Measurements from ENCODE around the gene TIMM23.

Gene TIMM23

DNA sequence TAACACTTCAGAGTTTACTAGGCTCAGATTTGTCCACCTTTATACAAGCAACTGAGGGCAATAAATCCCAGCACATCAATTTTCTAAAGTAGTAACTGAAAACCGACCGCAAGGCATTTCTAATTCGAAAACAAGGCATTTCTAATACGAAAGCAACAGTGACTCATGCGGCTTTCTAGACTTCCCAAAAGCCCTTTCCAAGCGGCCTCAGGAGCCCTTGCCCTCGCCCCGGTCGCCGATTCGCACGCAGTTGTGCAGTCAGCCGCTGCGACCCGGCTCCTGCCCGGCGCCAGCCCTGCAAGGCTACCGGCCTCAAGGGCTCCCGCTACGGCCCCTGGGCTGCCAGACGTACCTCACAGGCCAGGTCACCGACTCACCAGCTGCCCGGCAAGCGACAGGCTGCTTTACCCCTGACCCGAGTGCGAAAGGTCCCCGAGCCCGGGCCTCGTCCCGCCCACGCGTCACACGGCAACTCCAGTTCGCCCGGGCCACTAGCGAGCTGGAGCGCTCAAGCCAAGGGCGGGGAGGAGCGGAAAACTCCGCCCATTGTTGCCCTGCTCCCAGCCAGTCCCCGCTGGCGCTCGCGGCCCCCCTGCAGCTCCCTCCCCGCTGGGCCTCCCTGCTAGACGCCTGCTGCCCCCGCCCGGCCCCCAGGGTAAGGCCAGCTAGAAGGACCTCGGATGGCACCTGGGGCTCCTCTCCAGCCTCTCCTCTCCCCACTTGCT, 50.9 kb downstream of the TIMM23 start:
- TF ChIP-seq CTCF (IDR thresholded peaks at IDR 0.05), result no peak

DNA sequence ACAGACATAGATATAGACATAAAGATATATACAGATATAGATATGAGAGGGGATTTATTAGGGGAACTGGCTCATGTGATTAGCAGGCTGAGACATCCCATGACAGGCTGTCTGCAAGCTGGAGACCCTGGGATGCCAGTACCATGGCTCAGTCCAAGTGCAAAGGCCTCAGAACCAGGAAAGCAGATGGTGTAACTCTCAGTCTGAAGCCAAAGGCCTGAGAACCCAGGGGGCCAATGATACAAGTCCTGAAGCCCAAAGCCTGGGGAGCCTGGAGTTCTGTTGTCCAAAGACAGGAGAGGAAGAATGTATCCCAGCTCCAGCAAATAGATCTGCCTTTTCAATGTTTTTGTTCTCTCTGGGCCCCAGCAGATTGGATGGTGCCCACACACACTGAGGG, 52.7 kb downstream of the TIMM23 start:
- TF ChIP-seq CTCF (IDR thresholded peaks at IDR 0.05), result no peak

GRCh38 chr10:46025406-46025805, 53.1 kb downstream of the TIMM23 start:
- TF ChIP-seq CTCF (IDR thresholded peaks at IDR 0.05), result no peak

DNA sequence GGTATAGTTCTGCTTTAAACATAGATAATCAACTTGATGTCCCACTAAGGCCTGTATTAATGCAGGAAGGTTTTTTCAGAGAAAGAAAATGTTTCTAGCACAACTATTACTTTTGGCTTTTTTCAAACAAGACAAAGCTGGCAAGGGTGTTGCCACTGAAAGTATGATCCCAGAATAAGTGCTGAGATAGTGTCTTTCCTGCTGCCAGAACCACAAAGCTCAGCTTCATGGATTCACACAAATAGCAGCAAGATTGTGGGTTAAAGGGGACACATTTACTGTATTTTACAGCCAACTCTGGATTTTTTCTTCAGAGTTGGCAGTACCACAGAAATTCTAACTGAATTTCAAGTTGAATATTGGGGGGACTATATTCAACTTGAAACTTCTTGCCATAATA, 53.8 kb downstream of the TIMM23 start:
- TF ChIP-seq CTCF (IDR thresholded peaks at IDR 0.05), result no peak

DNA sequence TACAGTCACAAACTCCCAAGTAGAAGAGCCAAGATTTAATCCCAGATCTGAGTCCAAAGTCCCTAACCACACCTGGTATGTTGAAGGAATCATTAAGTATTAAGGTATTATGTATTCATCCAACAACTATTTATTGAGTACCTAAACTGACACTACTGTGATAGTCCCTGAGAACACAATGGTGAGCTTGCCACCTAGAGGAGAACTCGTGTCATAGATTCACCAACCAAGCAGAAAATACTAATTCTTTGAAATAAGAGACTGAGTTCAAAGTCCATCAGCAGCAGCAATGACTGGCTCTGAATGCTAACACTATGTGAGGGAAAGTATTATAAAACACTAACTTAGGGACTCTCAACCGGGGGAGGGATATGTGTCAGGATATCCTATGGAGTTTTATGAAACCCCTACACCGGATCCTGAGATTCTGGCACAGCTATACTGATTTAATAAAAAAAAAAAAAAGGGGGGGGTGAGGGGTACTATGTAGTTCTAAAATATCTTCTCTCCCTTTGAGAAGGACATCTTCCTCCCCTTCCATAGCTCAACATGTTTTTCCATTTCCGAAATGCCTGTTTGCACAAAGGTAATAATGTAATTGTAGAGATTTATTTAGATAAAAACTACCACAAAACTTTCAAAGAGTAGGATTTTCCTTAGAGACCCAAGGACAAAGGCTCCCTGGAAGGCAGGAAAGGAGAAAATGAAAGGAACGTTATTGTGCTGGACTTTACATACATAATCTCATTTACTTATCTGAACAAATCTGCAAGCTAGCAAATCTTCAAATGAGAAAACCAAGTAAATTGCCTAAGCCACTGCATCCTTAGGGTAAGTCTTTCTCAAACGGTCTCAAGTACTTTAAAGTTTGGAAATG, 56.5 kb downstream of the TIMM23 start:
- peak; percentile 74 for TF ChIP-seq CTCF (IDR thresholded peaks at IDR 0.05)

GRCh38 chr10:46029461-46030030, 57.3 kb downstream of the TIMM23 start:
- no peak for TF ChIP-seq CTCF (IDR thresholded peaks at IDR 0.05)

DNA sequence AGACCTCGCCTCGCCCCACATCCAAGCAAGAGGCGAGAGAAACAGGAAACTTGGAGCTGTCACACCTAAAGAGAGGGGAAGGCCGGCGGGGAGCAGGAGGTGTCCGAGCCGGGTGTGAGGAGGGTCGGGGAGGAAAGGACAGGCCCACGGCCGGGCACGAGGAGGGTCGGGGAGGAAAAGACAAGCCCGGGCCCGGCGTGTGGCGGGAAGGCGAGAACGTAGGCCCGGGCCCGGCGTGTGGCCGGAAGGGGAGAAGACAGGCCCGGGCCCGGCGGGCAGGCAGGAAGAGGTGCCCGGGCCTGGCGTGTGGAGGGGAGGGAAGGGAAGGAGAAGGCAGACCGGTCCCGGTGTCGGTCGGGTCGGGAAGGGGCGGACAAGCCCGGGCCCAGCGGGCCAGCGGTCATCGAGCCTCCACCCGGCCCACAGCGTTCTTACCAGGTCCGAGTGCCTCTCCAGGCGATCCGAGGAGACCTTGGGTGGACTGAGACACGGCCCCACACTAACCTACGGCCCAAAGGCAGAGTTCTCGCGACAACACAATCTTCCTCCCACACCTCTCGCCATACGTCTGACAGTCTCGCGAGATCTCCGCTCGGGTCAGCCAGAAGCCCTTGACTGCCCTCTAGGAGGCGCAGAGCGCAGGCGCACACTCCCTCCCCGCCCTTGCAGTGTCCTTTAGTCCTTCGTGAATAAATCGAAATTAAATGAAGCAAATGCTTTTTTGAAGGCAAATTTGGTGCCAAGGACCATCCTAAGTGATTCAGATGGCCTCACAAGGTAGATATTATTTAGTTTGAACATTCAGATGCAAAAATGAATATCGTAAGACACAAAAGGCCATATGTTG, 58.0 kb downstream of the TIMM23 start, which contains the start of gene NCOA4:
Gene NCOA4 (minus strand): TSS at position 533 of the 847 bp plus-strand sequence. CDS start 13,943 bp downstream, outside the sequence.
- TF ChIP-seq CTCF (IDR thresholded peaks at IDR 0.05), result peak; percentile 71

Data from LNCAP (cell line).